Ishikawa (cell line): ENCODE data around the gene GALNT11.

ENCODE experiments used
- CEBPB ChIP-seq: IDR thresholded peaks from 2 replicates; pipeline ENCODE4 v1.6.1; 2012
- CREB1 ChIP-seq: IDR thresholded peaks from 2 replicates; pipeline ENCODE4 v1.6.1; 2012; ENCODE audit warnings: low read depth
- EGR1 ChIP-seq: IDR thresholded peaks from 2 replicates; pipeline ENCODE4 v1.6.1; 2012
- EP300 ChIP-seq: IDR thresholded peaks from 2 replicates; pipeline ENCODE4 v1.6.1; 2012; ENCODE audit warnings: borderline replicate concordance
- FOXM1 ChIP-seq: IDR thresholded peaks from 2 replicates; pipeline ENCODE4 v1.6.1; 2012; ENCODE audit warnings: low read depth, borderline replicate concordance
- MAX ChIP-seq: IDR thresholded peaks from 2 replicates; pipeline ENCODE4 v1.6.1; 2012
- NFIC ChIP-seq: IDR thresholded peaks from 2 replicates; pipeline ENCODE4 v1.6.1; 2012
- RAD21 ChIP-seq: IDR thresholded peaks from 2 replicates; pipeline ENCODE4 v1.6.1; 2012; ENCODE audit warnings: low read depth
- TAF1 ChIP-seq: IDR thresholded peaks from 2 replicates; pipeline ENCODE4 v1.6.1; 2012; ENCODE audit warnings: low read depth, mild to moderate bottlenecking
- TCF12 ChIP-seq: IDR thresholded peaks from 2 replicates; pipeline ENCODE4 v1.6.1; 2012; ENCODE audit warnings: low read depth
- TEAD4 ChIP-seq: IDR thresholded peaks from 2 replicates; pipeline ENCODE4 v1.6.1; 2012
- YY1 ChIP-seq: IDR thresholded peaks from 2 replicates; pipeline ENCODE4 v1.6.1; 2012; ENCODE audit warnings: low read depth
- ZBTB7A ChIP-seq: IDR thresholded peaks from 2 replicates; pipeline ENCODE4 v1.6.1; 2012; ENCODE audit warnings: low read depth
- TF ChIP-seq, protein P1 (sequence below): IDR thresholded peaks from 2 replicates; pipeline ENCODE4 v1.6.1; 2012; ENCODE audit warnings: low read depth, mild to moderate bottlenecking
- TF ChIP-seq, protein P2 (sequence below): IDR thresholded peaks from 2 replicates; pipeline ENCODE4 v1.6.1; 2012

GALNT11 gene

DNA sequence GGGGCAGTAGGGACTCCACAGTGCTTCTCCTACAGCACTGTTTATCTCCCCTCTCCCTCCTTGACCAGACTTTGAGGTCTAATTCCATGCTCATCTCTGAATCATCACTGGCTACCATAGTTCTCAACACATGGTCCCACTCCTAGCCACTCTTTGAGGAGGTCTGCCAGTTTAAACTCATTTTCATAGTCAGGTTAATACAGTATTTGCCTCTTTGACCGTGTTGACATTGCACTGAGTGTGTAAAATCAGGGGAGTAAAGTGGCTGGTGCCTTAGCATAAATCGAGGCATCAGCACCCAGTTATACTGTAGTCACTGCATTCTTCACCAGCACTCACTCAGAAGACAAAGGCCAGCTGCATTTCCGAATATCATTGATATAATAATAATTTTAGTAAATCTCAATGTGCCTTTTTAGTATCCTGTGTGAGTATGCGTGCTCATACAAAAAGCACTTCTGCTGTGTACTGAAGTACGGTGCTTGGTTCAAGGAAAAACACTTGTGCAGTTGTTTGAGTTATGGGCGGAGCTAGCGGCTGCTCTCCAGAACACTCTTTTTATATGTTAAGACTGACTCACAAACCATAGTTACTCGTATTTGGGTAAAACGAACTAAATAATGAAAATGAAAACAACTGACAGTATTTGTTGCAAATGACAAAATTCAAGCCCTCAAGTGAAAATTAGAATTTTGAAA is 89.7 kb downstream of the GALNT11 start:
- TF ChIP-seq, protein P1, sequence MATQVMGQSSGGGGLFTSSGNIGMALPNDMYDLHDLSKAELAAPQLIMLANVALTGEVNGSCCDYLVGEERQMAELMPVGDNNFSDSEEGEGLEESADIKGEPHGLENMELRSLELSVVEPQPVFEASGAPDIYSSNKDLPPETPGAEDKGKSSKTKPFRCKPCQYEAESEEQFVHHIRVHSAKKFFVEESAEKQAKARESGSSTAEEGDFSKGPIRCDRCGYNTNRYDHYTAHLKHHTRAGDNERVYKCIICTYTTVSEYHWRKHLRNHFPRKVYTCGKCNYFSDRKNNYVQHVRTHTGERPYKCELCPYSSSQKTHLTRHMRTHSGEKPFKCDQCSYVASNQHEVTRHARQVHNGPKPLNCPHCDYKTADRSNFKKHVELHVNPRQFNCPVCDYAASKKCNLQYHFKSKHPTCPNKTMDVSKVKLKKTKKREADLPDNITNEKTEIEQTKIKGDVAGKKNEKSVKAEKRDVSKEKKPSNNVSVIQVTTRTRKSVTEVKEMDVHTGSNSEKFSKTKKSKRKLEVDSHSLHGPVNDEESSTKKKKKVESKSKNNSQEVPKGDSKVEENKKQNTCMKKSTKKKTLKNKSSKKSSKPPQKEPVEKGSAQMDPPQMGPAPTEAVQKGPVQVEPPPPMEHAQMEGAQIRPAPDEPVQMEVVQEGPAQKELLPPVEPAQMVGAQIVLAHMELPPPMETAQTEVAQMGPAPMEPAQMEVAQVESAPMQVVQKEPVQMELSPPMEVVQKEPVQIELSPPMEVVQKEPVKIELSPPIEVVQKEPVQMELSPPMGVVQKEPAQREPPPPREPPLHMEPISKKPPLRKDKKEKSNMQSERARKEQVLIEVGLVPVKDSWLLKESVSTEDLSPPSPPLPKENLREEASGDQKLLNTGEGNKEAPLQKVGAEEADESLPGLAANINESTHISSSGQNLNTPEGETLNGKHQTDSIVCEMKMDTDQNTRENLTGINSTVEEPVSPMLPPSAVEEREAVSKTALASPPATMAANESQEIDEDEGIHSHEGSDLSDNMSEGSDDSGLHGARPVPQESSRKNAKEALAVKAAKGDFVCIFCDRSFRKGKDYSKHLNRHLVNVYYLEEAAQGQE = no peak
- TF ChIP-seq, protein P2, sequence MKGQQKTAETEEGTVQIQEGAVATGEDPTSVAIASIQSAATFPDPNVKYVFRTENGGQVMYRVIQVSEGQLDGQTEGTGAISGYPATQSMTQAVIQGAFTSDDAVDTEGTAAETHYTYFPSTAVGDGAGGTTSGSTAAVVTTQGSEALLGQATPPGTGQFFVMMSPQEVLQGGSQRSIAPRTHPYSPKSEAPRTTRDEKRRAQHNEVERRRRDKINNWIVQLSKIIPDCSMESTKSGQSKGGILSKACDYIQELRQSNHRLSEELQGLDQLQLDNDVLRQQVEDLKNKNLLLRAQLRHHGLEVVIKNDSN = no peak
- TF ChIP-seq TAF1 (no peak), MAX (no peak), NFIC (no peak), CREB1 (no peak), RAD21 (no peak), TEAD4 (no peak), FOXM1 (no peak), EGR1 (no peak), CEBPB (no peak)

GRCh38 chr7:152117356-152117755 is 91.9 kb downstream of the GALNT11 start:
- no peak for TF ChIP-seq EP300
- TF ChIP-seq NFIC = no peak
- no peak for TF ChIP-seq TEAD4
- TF ChIP-seq, protein P2 = no peak
- TF ChIP-seq FOXM1 = no peak
- TF ChIP-seq YY1 = no peak
- TF ChIP-seq ZBTB7A = no peak

DNA sequence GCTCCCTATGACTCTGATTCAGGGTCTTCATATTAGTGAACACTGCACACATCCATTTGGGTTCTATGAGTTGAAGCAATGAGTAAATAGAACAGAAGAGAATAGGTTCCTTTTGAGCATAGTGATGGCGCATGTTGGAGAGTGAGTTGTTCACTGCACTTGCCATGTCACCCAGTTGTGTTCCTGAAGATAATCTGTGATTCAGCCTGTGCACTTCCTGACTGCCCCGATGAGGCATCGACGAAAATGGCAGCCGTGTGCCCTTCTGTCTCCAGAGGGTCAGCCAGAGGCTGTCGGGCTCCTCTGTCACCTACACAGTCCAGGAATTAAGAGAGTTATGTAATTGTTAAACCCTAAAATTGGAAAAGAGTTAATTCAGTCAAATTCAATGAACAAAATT is 94.7 kb downstream of the GALNT11 start:
- TF ChIP-seq FOXM1 (no peak), ZBTB7A (no peak), RAD21 (no peak), EP300 (no peak), TEAD4 (no peak), CEBPB (no peak), TCF12 (no peak), TAF1 (no peak), CREB1 (no peak), NFIC (no peak), MAX (no peak)
- TF ChIP-seq, protein P1 = no peak
- TF ChIP-seq, protein P2 = no peak

DNA sequence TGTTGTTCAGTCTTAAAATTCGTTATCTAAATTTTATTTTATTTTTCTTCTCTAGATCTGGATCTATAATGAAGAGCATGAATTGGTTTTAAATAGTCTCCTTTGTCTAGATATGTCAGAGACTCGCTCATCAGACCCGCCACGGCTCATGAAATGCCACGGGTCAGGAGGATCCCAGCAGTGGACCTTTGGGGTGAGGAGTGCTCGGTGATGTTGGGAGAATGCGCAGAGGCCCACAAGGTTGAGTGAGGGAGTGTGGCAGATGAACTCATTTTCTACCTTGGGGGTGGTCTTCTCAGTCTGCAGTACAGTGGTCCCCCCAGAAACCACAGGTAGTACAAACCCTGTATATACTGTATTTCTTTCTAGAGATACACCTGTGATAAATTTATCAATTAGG is 95.3 kb downstream of the GALNT11 start:
- TF ChIP-seq, protein P1 = no peak
- TF ChIP-seq NFIC = no peak
- TF ChIP-seq EGR1 = no peak
- no peak for TF ChIP-seq TEAD4
- TF ChIP-seq EP300 = no peak
